H9 (cell line): Measurements from ENCODE around the gene CRHR2. TPM values are rescaled to one million over a fixed set of nuclear protein-coding genes. Genes with fewer than 3 reads are reported as not detected.

Experiments used
- DNase-seq: peaks from one replicate; pipeline ENCODE4 v3.0.0-alpha.2; 2017
- H2AFZ ChIP-seq: one replicate; pipeline ENCODE4 v1.6.1; 2013; ENCODE audit warnings: mild to moderate bottlenecking, low read length, control low read depth, moderate library complexity
- H2AK5ac ChIP-seq: 2 replicates; pipeline ENCODE4 v1.6.1; 2013; ENCODE audit warnings: low read length, control low read depth, mixed read lengths; ENCODE audit not compliant: insufficient read length
- H2BK120ac ChIP-seq: one replicate; pipeline ENCODE4 v1.6.1; 2013; ENCODE audit warnings: low read depth, mild to moderate bottlenecking, low read length, control low read depth, inconsistent platforms; ENCODE audit not compliant: poor library complexity, severe bottlenecking
- H2BK12ac ChIP-seq: 2 replicates; pipeline ENCODE4 v1.6.1; 2013; ENCODE audit warnings: low read length, control low read depth, mixed read lengths, low read depth; ENCODE audit not compliant: insufficient read length
- H2BK15ac ChIP-seq: 2 replicates; pipeline ENCODE4 v1.6.1; 2013; ENCODE audit warnings: low read depth, low read length, control low read depth
- H2BK20ac ChIP-seq: one replicate; pipeline ENCODE4 v1.6.1; 2013; ENCODE audit warnings: low read depth, mild to moderate bottlenecking, low read length, control low read depth, inconsistent platforms; ENCODE audit not compliant: poor library complexity, severe bottlenecking
- H2BK5ac ChIP-seq: 2 replicates; pipeline ENCODE4 v1.6.1; 2013; ENCODE audit warnings: low read length, control low read depth, mixed read lengths; ENCODE audit not compliant: insufficient read length
- H3K14ac ChIP-seq: 2 replicates; pipeline ENCODE4 v1.6.1; 2013; ENCODE audit warnings: low read length, control low read depth; ENCODE audit not compliant: insufficient read depth
- H3K18ac ChIP-seq: 2 replicates; pipeline ENCODE4 v1.6.1; 2013; ENCODE audit warnings: low read depth, mild to moderate bottlenecking, mixed read lengths, low read length, control low read depth; ENCODE audit not compliant: insufficient read length
- H3K23ac ChIP-seq: 2 replicates; pipeline ENCODE4 v1.6.1; 2013; ENCODE audit warnings: low read length, control low read depth, mixed read lengths, low read depth; ENCODE audit not compliant: insufficient read length
- H3K23me2 ChIP-seq: 2 replicates; pipeline ENCODE4 v1.6.1; 2013; ENCODE audit warnings: low read depth, mild to moderate bottlenecking, mixed read lengths, low read length, control low read depth; ENCODE audit not compliant: insufficient read length, poor library complexity, severe bottlenecking
- H3K27ac ChIP-seq: 2 replicates; pipeline ENCODE4 v1.5.1; 2013; ENCODE audit warnings: low read length, control low read depth, mixed read lengths, low read depth; ENCODE audit not compliant: insufficient read length
- H3K27me3 ChIP-seq: 2 replicates; pipeline ENCODE4 v1.6.1; 2013; ENCODE audit warnings: low read length, control low read depth, inconsistent platforms; ENCODE audit not compliant: insufficient read depth
- H3K4ac ChIP-seq: 2 replicates; pipeline ENCODE4 v1.6.1; 2013; ENCODE audit warnings: low read depth, mild to moderate bottlenecking, control low read depth, inconsistent platforms, low read length, moderate library complexity
- H3K4me1 ChIP-seq: 2 replicates; pipeline ENCODE4 v1.6.1; 2013; ENCODE audit warnings: low read length, control low read depth, inconsistent platforms; ENCODE audit not compliant: insufficient read depth
- H3K4me2 ChIP-seq: 2 replicates; pipeline ENCODE4 v1.6.1; 2013; ENCODE audit warnings: low read length, control low read depth, mixed read lengths; ENCODE audit not compliant: insufficient read length, insufficient read depth
- H3K56ac ChIP-seq: 2 replicates; pipeline ENCODE4 v1.6.1; 2013; ENCODE audit warnings: low read depth, mild to moderate bottlenecking, mixed read lengths, low read length, control low read depth; ENCODE audit not compliant: insufficient read length
- H3K79me1 ChIP-seq: 2 replicates; pipeline ENCODE4 v1.6.1; 2013; ENCODE audit warnings: low read depth, mild to moderate bottlenecking, moderate library complexity, low read length, control low read depth, inconsistent platforms; ENCODE audit not compliant: insufficient read depth, poor library complexity, severe bottlenecking
- H3K79me2 ChIP-seq: 2 replicates; pipeline ENCODE4 v1.6.1; 2013; ENCODE audit warnings: low read length, control low read depth, inconsistent platforms; ENCODE audit not compliant: insufficient read depth
- H3K9ac ChIP-seq: 2 replicates; pipeline ENCODE4 v1.6.1; 2013; ENCODE audit warnings: low read length, control low read depth, mixed read lengths; ENCODE audit not compliant: insufficient read length; ENCODE audit errors: extremely low read depth
- H3K9me3 ChIP-seq: one replicate; pipeline ENCODE4 v1.6.1; 2013; ENCODE audit warnings: low read depth, low read length, inconsistent platforms; ENCODE audit not compliant: control insufficient read depth
- H3T11ph ChIP-seq: one replicate; pipeline ENCODE4 v1.6.1; 2013; ENCODE audit warnings: mild to moderate bottlenecking, low read length, control low read depth, inconsistent platforms
- H4K20me1 ChIP-seq: one replicate; pipeline ENCODE4 v1.6.1; 2013; ENCODE audit not compliant: control insufficient read depth, insufficient read length, insufficient read depth
- H4K5ac ChIP-seq: 2 replicates; pipeline ENCODE4 v1.6.1; 2013; ENCODE audit warnings: low read depth, mild to moderate bottlenecking, mixed read lengths, low read length, control low read depth; ENCODE audit not compliant: insufficient read length
- H4K8ac ChIP-seq: replicated peaks from 2 replicates; pipeline ENCODE4 v1.6.1; 2013; ENCODE audit warnings: low read length, control low read depth, mixed read lengths, low read depth; ENCODE audit not compliant: insufficient read length
- H4K91ac ChIP-seq: 2 replicates; pipeline ENCODE4 v1.6.1; 2013; ENCODE audit warnings: low read depth, mild to moderate bottlenecking, moderate library complexity, mixed read lengths, low read length, control low read depth; ENCODE audit not compliant: insufficient read length
- H3K27ac Mint-ChIP-seq, 3 experiments: 2 replicates in 2 of 3; 3 replicates in 1 of 3; pipeline ENCODE4 v1.8.0; 2020 to 2021; ENCODE audit warnings: mixed read lengths in 3 of 3, mild to moderate bottlenecking in 1 of 3, moderate library complexity in 1 of 3
- H3K27me3 Mint-ChIP-seq: 2 replicates; pipeline ENCODE4 v1.8.0; 2021; ENCODE audit warnings: low read depth, mild to moderate bottlenecking, moderate library complexity, mixed read lengths
- H3K36me3 Mint-ChIP-seq, 3 experiments: 2 replicates in 2 of 3; 3 replicates in 1 of 3; pipeline ENCODE4 v1.8.0; 2020 to 2021; ENCODE audit warnings: low read depth in 3 of 3, mixed read lengths in 3 of 3; ENCODE audit not compliant: insufficient read depth in 1 of 3
- H3K4me1 Mint-ChIP-seq, 2 experiments: 2 replicates each; pipeline ENCODE4 v1.8.0; 2020; ENCODE audit warnings: mixed read lengths in 2 of 2
- H3K4me3 Mint-ChIP-seq, 2 experiments: 2 replicates in 1 of 2; 3 replicates in 1 of 2; pipeline ENCODE4 v1.8.0; 2020 to 2021; ENCODE audit warnings: mild to moderate bottlenecking in 2 of 2, mixed read lengths in 2 of 2, moderate library complexity in 1 of 2
- H3K9me3 Mint-ChIP-seq, 2 experiments: 2 replicates in 1 of 2; 3 replicates in 1 of 2; pipeline ENCODE4 v1.8.0; 2020; ENCODE audit warnings: mild to moderate bottlenecking in 2 of 2, mixed read lengths in 2 of 2, moderate library complexity in 1 of 2
- WGBS: extraction: QIAGEN DNeasy Blood & Tissue Kit; methylation state at CpG from one replicate; pipeline ENCODE4 v1.1.7; 2013; ENCODE audit warnings: missing lambda C conversion rate, low lambda C conversion rate, mixed read lengths; ENCODE audit not compliant: insufficient read length; ENCODE audit errors: extremely low coverage; 5-methylcytosine and 5-hydroxymethylcytosine counted together
- total RNA-seq: library from RNA; stranded (reverse); gene quantifications from 2 replicates; pipeline ENCODE4 v1.2.1, GENCODE V29; 2021
- TF ChIP-seq, protein P1 (sequence below): fragments of 200-600 bp; sonication (generic); conservative IDR thresholded peaks from 3 replicates; pipeline ENCODE4 v1.8.0; 2021; ENCODE audit warnings: antibody characterized with exemption, mild to moderate bottlenecking

CRHR2 gene
- total RNA-seq, 1 experiment from 2014 or later, result 0.07 TPM

DNA sequence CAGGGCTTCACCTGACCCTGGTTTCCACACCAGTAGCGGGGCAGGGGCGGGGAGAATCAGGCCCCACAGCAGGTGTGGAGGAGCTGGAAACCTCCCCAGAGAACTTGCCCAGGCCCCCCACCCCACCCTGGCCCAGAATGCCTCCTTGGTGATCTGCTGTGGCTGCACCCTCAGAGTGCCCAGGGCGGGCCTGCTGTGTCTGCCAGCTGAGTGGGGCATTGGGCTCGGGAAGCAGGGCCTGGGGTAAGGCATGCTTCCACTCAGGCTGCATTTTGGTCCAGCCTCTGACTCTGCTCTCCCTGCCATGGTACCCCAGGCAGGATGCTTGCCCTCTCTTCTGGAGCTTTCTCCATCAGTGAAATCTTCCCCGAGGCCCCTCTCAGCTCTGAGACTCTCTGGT, 1.1 kb upstream of the CRHR2 start:
- Histone ChIP-seq H2BK20ac (no peak overlapping the region), H3K4me1 (peaks cover 7% of the 10 kb centered on the region; the same call in 1 of the 2 replicates), H2BK5ac (no peak overlapping the region), H3K79me1 (no peaks in the 10 kb centered on the region), H3T11ph (no peak overlapping the region), H4K91ac (no peak overlapping the region), H2AFZ (no peak overlapping the region), H2BK120ac (no peak overlapping the region), H4K5ac (no peak overlapping the region), H3K14ac (no peak overlapping the region), H3K9me3 (no peaks in the 10 kb centered on the region), H2AK5ac (no peak overlapping the region), H3K56ac (no peak overlapping the region), H4K8ac (no peak overlapping the region), H3K4ac (no peak overlapping the region), H3K23ac (no peak overlapping the region), H3K27me3 (peaks cover 6% of the 10 kb centered on the region; the same call in 1 of the 2 replicates), H4K20me1 (peaks cover 3% of the 10 kb centered on the region), H3K9ac (no peak overlapping the region), H3K27ac (no peak overlapping the region), H3K79me2 (no peaks in the 10 kb centered on the region), H2BK12ac (no peak overlapping the region), H3K18ac (no peak overlapping the region), H3K4me2 (no peak overlapping the region), H2BK15ac (no peak overlapping the region), H3K23me2 (peaks cover 14% of the 10 kb centered on the region)
- no peak overlapping the region for H3K27ac Mint-ChIP-seq
- H3K4me3 Mint-ChIP-seq, result peak overlapping the region; percentile 31 to 69; a peak in 4 of 5 replicates
- H3K9me3 Mint-ChIP-seq, result no peaks in the 10 kb centered on the region; a peak in 1 of 5 replicates
- H3K4me1 Mint-ChIP-seq, result peaks cover 37 to 44% of the 10 kb centered on the region in 2 experiments
- DNase-seq, result no peak
- TF ChIP-seq, protein P1, sequence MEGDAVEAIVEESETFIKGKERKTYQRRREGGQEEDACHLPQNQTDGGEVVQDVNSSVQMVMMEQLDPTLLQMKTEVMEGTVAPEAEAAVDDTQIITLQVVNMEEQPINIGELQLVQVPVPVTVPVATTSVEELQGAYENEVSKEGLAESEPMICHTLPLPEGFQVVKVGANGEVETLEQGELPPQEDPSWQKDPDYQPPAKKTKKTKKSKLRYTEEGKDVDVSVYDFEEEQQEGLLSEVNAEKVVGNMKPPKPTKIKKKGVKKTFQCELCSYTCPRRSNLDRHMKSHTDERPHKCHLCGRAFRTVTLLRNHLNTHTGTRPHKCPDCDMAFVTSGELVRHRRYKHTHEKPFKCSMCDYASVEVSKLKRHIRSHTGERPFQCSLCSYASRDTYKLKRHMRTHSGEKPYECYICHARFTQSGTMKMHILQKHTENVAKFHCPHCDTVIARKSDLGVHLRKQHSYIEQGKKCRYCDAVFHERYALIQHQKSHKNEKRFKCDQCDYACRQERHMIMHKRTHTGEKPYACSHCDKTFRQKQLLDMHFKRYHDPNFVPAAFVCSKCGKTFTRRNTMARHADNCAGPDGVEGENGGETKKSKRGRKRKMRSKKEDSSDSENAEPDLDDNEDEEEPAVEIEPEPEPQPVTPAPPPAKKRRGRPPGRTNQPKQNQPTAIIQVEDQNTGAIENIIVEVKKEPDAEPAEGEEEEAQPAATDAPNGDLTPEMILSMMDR, result no peak
- no CpG with 5 or more reads among the region's 5 CpGs for WGBS
- peaks cover 75% of the 10 kb centered on the region for H3K27me3 Mint-ChIP-seq
- no peaks in the 10 kb centered on the region; a peak in 1 of 7 replicates for H3K36me3 Mint-ChIP-seq
